GM19452 (cell line): Measurements from ENCODE around the gene FMO2.
A peak's percentile ranks its signal among the peaks of the same experiment; 100 is the strongest.

Experiments
- ATAC-seq: cut with Tn5 transposase; IDR thresholded peaks from one replicate; pipeline ENCODE4 v1.9.1; 2021; ENCODE audit not compliant: unreplicated experiment

The FMO2 gene

GRCh38 chr1:171185091-171185490 is at the start of gene FMO2:
Gene FMO2, plus strand, starts transcription at chr1:171185300. Its CDS starts 414 bp downstream, at chr1:171185714.
- ATAC-seq, result no peak

GRCh38 chr1:171137580-171137979 is 47.5 kb upstream of the FMO2 start:
- ATAC-seq, result no peak

GRCh38 chr1:171138980-171139379 is 46.1 kb upstream of the FMO2 start:
- ATAC-seq, result no peak

- no peak for ATAC-seq
Observed at GRCh38 chr1:171139890-171140289, 45.2 kb upstream of the FMO2 start.

GRCh38 chr1:171140401-171140800 is 44.7 kb upstream of the FMO2 start:
- no peak for ATAC-seq

GRCh38 chr1:171140956-171141687 is 44.0 kb upstream of the FMO2 start:
- ATAC-seq, result no peak

GRCh38 chr1:171141688-171142415 is 43.2 kb upstream of the FMO2 start:
- ATAC-seq, result no peak

GRCh38 chr1:171142416-171143385 is 42.4 kb upstream of the FMO2 start:
- ATAC-seq, result no peak

GRCh38 chr1:171150156-171150555 is 34.9 kb upstream of the FMO2 start:
- no peak for ATAC-seq

GRCh38 chr1:171152549-171152948 is 32.6 kb upstream of the FMO2 start:
- ATAC-seq, result no peak

- no peak for ATAC-seq
Observed at GRCh38 chr1:171155484-171155883, 29.6 kb upstream of the FMO2 start.

- ATAC-seq, result no peak
Observed at GRCh38 chr1:171158096-171158495, 27.0 kb upstream of the FMO2 start.

GRCh38 chr1:171158551-171158950 is 26.5 kb upstream of the FMO2 start:
- no peak for ATAC-seq

- ATAC-seq, result no peak
Observed at GRCh38 chr1:171159148-171159547, 26.0 kb upstream of the FMO2 start.

GRCh38 chr1:171160211-171160610 is 24.9 kb upstream of the FMO2 start:
- ATAC-seq, result peak; percentile 48

- no peak for ATAC-seq
Observed at GRCh38 chr1:171160639-171161354, 24.3 kb upstream of the FMO2 start.

GRCh38 chr1:171161431-171161830 is 23.7 kb upstream of the FMO2 start:
- ATAC-seq, result no peak

- ATAC-seq, result no peak
Observed at GRCh38 chr1:171166361-171166760, 18.7 kb upstream of the FMO2 start.

- ATAC-seq, result no peak
Observed at GRCh38 chr1:171167785-171168184, 17.3 kb upstream of the FMO2 start.

GRCh38 chr1:171172471-171172870 is 12.6 kb upstream of the FMO2 start:
- no peak for ATAC-seq

- ATAC-seq, result no peak
Observed at GRCh38 chr1:171173069-171173468, 12.0 kb upstream of the FMO2 start.
